C4-2B (cell line): ENCODE measurements around the gene USP49.
A peak's percentile ranks its signal among the peaks of the same experiment; 100 is the strongest.

Source experiments
- H3K27ac ChIP-seq: fragments of 450-650 bp; 2 replicates; pipeline ENCODE4 v1.5.1; 2017
- CTCF ChIP-seq: fragments of 450-650 bp; conservative IDR thresholded peaks from 2 replicates; pipeline ENCODE4 v1.5.1; 2017; ENCODE audit warnings: mild to moderate bottlenecking
- ZFX ChIP-seq: fragments of 450-650 bp; IDR thresholded peaks from 2 replicates; pipeline ENCODE4 v1.6.1; 2017

The USP49 gene

DNA sequence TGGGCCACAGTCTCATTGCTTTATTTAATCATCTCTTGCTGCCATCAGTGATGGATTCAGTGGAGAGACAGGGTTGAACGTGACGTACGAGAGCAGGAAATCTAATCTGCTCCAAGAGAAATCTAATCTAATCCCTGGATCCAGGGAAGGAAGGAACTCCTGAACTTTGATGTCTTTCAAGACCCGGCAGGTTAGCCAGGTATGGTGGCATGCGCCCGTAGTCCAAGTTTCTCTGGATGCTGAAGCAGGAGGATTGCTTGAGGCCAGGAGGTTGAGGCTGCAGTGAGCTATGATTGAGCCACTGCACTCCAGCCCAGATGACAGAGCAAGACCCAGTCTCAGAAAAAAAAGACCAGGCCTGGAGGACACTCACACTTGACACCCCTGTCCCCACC is 136.5 kb downstream of the USP49 start:
- no peak overlapping the region for H3K27ac ChIP-seq
- TF ChIP-seq CTCF = no peak
- no peak for TF ChIP-seq ZFX

- TF ChIP-seq ZFX (no peak), CTCF (no peak)
- H3K27ac ChIP-seq = no peak overlapping the region
These were observed 137.1 kb downstream of the USP49 start for GRCh38 chr6:41757931-41758640.

DNA sequence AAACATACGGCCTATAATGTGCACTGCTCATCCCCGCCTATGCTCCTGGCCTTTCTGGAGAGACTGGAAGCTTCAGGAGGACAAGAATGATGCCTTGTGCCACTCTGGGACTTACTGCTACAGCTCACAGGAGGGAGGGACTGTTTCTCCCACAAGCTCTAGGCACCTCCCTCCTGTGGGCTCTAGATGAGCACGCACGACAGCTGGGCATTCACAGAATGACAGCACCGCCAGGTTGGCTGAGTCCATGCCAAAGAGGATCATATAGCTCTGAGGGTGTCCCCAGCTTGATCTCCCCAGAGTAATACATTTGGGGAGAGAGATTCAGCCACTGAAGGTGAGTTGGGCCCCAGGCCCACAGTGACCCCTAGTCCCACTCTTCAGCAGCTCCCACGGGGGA is 137.9 kb downstream of the USP49 start:
- no peak for TF ChIP-seq ZFX
- no peak for TF ChIP-seq CTCF

GRCh38 chr6:41756354-41756753 is 138.8 kb downstream of the USP49 start:
- TF ChIP-seq ZFX (no peak), CTCF (no peak)
- H3K27ac ChIP-seq = no peak overlapping the region

More for the DNA sequence above, 137.9 kb downstream of the USP49 start:
- no peak overlapping the region for H3K27ac ChIP-seq

DNA sequence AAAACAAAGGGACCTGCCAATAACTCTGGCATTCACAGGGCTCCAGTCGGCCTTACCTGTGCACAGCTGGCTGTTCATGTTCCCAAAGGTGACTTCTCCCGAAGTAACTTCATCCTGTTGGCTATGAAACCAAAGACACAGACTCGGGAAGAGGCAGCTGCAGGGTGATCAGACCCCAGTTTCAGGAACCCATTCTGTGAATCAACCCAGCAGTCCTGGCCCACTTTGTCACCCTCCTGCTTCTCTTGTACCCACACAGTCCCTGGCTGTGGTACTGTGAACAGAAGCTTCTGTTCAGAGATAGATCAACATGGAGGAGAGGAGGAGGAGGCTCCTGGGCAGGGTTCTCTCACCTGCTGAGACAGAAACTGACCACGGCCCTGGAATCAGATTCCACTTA is 139.3 kb downstream of the USP49 start:
- H3K27ac ChIP-seq = no peak overlapping the region
- TF ChIP-seq CTCF (no peak), ZFX (no peak)

DNA sequence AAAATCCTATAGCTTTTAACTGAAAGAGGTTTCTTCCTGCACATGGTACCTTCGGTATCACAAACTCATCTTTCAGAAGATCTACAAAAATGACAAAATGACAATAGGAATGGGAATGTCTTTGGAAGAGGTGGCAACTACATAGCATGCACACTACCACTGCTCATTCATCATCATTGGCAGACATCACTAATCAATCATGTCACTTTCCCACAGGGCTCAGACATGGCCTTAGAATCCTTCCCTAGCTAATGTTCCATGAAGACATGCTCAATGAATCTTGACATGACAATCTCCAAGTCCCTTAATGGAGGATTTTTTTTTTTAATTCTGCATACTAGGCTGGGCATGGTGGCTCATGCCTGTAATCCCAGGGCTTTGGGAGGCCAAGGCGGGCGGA is 144.8 kb downstream of the USP49 start:
- TF ChIP-seq CTCF = no peak
- no peak for TF ChIP-seq ZFX
- no peak overlapping the region for H3K27ac ChIP-seq

DNA sequence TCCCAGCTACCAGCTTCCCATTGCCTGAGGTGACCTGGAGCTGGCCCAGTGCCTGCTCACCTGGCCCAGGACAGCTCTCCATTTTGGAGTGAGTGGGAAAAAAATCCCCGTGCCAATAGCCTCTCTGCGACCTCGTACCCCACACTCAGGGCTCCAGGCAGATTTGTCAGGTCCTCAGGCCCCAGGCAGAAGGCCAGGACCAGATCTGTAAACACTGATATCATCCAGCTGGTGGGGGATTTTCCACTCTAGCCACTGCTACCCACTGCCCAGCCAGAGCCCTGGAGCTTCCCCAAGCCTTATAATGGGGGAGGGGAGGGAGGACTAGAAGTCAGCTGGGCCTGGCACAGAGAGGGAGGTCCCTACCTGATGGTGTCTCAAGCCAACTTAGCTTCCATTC is 146.6 kb downstream of the USP49 start:
- TF ChIP-seq ZFX = no peak
- no peak for TF ChIP-seq CTCF
- peak overlapping the region; percentile 96 for H3K27ac ChIP-seq
